Epithelial cell of esophagus (primary cell): ENCODE data around the gene VPS4A.

Experiments used
- DNase-seq: peaks from one replicate; pipeline ENCODE4 v3.0.0; 2010; ENCODE audit warnings: low read depth
- H3K4me3 ChIP-seq: 2 replicates; pipeline ENCODE4 v1.5.1; 2011; ENCODE audit warnings: mild to moderate bottlenecking, low read length, control low read depth
- TF ChIP-seq, protein P1 (sequence below): IDR thresholded peaks from 2 replicates; pipeline ENCODE4 v1.5.1; 2011; ENCODE audit warnings: low read depth, mild to moderate bottlenecking, low read length, control low read depth, inconsistent platforms; ENCODE audit not compliant: insufficient read depth; ENCODE audit errors: missing control alignments

The VPS4A gene

DNA sequence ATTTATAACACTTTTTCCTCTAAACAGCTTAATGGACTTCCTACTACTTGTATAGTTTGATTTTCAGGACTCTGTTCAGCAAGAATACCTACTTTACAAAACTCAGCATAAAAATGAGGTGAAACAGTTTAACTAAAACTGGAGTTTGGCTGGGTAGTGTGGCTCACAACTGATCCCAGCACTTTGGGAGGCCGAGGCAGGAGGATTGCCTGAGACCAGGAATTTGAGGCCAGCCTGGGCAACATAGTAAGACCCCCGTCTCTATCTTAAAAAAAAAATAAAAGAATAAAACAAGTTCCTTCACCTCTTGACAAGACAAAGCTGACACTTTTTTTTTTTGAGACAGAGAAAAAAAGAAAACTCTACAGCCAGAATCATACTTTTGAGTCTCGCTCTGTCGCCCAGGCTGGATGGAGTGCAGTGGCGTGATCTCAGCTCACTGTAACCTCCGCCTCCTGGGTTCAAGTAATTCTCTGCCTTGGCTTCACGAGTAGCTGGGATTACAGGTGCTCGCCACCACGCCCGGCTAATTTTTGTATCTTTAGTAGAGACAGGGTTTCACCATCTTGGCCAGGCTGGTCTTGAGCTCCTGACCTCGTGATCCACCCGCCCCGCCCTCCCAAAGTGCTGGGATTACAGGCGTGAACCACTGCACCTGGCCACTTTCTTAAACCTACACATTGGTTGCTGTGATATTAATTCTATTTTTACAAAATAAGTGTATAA is 16.6 kb downstream of the VPS4A start:
- H3K4me3 ChIP-seq, result no peak overlapping the region
- no peak for DNase-seq
- TF ChIP-seq, protein P1, sequence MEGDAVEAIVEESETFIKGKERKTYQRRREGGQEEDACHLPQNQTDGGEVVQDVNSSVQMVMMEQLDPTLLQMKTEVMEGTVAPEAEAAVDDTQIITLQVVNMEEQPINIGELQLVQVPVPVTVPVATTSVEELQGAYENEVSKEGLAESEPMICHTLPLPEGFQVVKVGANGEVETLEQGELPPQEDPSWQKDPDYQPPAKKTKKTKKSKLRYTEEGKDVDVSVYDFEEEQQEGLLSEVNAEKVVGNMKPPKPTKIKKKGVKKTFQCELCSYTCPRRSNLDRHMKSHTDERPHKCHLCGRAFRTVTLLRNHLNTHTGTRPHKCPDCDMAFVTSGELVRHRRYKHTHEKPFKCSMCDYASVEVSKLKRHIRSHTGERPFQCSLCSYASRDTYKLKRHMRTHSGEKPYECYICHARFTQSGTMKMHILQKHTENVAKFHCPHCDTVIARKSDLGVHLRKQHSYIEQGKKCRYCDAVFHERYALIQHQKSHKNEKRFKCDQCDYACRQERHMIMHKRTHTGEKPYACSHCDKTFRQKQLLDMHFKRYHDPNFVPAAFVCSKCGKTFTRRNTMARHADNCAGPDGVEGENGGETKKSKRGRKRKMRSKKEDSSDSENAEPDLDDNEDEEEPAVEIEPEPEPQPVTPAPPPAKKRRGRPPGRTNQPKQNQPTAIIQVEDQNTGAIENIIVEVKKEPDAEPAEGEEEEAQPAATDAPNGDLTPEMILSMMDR, result no peak

DNA sequence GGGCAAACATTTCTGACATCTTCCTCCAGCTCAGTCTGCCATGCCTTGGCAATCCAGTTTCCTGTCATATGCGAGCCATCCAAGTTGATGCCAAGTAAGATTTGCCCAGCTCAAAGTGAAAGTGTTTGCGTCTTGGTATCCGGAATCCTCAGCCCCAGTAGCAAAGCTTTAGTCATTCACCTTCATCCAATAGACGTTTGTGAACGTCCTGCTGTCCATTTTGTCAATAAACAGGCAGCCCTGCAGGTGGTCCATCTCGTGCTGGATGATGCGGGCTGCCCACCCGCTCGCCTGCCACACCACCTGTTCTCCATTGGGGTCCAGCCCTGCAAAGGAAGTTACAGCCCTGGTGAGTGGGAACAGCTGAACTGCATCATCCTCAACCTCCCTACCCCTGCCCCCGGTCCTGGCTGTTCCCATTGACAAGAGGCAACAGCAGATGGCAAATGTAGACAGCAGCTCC is 17.7 kb downstream of the VPS4A start:
- H3K4me3 ChIP-seq, result peak overlapping the region; percentile 73
- TF ChIP-seq, protein P1, result no peak

DNA sequence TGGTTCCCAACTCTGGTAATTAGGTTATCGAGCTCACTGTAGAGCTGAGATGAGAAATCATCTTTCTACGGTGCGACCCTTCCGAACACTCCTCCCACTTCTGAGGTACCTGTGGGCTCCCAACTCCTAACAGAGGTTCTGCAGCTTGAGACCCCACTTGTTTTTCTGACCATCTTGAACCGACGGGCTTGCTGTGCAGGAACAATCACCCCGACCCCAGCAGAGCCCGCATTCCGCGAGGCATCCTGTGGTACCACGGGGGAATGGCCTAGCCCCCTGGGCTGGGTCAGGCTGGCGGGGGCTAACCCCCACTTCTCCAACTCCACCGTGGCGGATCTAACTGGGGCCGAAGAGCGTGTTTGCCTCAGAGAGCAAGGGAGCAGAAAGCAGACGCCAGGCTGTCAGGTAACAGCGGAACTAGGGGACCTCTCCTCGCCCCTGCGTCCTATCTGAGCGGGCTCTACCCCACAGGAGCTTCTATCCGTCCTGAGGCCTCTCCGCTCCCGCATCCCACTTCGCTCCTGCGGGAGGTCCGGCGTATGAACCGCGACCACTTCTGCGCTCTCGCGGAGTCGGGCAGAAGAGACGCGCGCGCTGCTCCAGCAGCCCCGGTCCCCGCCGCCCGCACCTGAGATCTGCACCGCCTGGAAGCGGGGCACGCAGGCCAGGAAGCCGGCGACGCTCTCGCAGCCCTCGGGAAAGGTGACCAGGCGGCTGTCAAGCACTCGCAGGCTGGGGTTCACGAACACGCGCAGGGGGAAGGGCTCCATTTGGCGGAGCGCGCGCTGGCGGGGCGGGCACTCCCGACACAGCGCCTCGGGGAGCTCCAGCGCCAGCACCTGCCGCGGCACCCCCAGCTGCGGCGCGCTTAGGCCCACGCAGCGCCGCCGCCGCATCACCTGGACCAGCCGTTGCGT is 18.5 kb downstream of the VPS4A start:
- TF ChIP-seq, protein P1, result no peak
- peak overlapping the region; percentile 73 for H3K4me3 ChIP-seq
- DNase-seq, result peak; percentile 60

More for the DNA sequence above, 17.7 kb downstream of the VPS4A start:
- DNase-seq, result peak; percentile 43

DNA sequence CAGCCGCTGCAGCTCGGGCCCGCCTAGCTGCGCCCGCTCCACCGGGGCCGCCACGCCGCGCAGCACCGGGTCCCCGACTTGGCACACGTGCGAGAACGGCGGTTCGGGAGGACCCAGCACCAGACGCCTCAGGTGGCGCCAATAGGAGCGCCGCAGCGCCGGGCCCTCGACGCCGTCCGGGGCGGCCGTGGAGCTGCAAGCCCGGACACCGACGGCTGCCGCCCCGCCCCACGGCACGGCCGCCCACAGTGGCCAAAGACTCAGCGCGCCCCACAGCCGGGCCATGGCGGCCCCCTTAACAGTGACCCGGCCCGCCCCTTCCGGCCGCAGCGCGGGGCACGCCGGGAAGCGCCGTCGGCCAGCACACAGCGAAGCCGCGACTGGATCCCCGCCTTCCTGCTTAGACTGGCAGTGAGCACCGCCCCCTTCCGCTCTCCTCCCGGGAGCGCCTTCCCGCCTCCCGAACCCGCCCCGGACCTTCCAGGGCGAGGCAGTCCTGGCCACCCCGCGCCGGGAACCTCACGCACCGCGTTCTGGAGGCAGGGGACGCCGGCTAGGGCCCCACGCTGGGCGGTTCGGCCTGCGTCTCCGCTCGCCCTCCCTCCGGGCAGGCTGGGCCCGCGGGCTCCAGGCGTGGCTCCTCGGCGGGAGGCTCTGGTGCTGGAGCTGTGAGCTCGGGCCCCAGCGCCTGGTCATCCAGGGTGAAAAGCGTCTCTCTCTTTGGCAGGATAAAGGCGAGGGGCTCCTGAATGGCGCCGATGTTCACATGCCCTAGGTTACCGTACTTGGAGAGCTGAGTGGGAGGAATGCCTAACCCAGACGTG is 19.3 kb downstream of the VPS4A start, which contains the start of gene PDF:
TSS of gene PDF (minus strand) at position 303 of the 824 bp plus-strand sequence. CDS start at position 285, 18 bp downstream.
- peak within 1 kb of the TSS; percentile 73 for H3K4me3 ChIP-seq
- peak; percentile 95 for DNase-seq
- TF ChIP-seq, protein P1, result no peak

DNA sequence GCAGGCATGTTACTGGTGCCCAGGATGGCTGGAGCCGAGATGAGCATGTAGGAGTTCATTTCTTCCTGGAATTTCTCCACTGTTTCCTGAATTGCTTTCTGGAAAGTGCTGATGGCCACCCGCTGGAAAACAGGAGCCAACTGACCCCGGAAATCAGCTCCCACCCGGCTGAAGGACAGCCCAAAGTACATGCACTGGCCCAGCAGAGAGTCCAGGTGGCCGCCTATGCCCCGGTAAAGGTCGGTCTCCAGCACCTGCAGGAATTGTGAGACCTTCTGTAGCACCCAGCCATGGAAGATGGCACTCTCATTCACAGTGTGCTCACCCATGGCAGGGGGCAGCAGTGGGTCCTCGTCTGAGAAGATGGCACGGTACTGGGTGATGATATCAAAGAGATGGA is 23.5 kb downstream of the VPS4A start:
- TF ChIP-seq, protein P1, result no peak
- no peak overlapping the region for H3K4me3 ChIP-seq
- DNase-seq, result no peak

DNA sequence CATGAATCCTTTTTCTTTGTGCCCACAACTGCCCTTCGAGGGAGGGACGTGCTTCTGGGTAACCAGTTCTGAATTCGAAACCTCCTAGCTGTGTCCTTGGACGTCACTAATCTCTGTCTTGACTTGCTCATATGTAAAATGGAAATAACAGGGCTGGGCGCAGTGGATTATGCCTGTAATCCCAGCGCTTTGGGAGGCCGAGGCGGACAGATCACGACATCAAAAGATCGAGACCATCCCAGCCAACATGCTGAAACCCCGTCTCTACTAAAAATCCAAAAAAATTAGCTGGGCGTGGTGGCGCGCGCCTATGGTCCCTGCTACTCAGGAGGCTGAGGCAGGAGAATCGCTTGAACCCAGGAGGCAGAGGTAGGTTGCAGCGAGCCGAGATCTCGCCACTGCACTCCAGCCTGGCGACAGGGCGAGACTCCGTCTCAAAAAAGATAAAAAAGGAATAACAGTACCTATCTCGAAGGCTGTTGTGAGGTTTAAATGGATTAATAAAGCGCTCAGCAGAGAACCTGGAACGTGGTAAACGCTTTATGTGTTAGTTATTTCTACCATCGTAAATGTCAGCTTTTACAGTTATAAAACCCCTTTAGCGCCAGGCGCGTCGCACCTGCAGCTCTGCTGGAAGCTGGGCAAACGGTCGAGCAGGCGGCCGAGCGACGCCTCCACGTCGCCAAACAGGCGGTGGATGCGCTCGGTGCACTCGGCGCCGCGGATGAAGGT is 27.6 kb downstream of the VPS4A start:
- TF ChIP-seq, protein P1, result no peak
- DNase-seq, result no peak
- H3K4me3 ChIP-seq, result peak overlapping the region; percentile 93
